ENCODE measurements around the gene KDM8.
"Not testable (repeated sequence)": the region's sequence is repeated elsewhere in the genome, so short reads cannot be mapped to it uniquely, and the experiment has no call there.

Gene KDM8

GRCh38 chr16:27245276-27246172, 42.2 kb downstream of the KDM8 start:
- TF ChIP-seq CTCF (IDR thresholded peaks at IDR 0.05; ENCODE audit: low read depth, low read length): no peak

GRCh38 chr16:27246439-27246838, 43.1 kb downstream of the KDM8 start:
- H3K4me3 ChIP-seq (ENCODE audit: low read depth, low read length): no peak overlapping the region
- TF ChIP-seq CTCF (IDR thresholded peaks at IDR 0.05; ENCODE audit: low read depth, low read length): no peak

More at GRCh38 chr16:27245276-27246172, 42.2 kb downstream of the KDM8 start:
- no peak overlapping the region for H3K4me3 ChIP-seq (ENCODE audit: low read depth, low read length)

DNA sequence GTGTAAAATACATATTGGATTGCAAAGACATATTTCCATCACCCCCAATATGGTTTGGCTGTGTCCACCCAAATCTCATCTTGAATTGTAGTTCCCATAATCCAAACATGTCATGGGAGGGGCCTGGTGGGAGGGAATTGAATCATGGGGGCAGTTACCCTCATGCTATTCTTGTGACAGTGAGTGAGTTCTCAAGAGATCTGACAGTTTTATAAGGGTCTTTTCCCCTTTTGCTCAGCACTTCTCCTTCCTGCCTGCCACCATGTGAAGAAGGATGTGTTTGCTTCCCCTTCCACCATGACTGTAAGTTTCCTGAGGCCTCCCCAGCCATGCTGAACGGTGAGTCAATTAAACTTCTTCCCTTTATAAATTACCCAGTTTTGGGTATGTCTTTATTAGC, 43.8 kb downstream of the KDM8 start:
- not testable (repeated sequence) for H3K4me3 ChIP-seq (ENCODE audit: low read depth, low read length)

DNA sequence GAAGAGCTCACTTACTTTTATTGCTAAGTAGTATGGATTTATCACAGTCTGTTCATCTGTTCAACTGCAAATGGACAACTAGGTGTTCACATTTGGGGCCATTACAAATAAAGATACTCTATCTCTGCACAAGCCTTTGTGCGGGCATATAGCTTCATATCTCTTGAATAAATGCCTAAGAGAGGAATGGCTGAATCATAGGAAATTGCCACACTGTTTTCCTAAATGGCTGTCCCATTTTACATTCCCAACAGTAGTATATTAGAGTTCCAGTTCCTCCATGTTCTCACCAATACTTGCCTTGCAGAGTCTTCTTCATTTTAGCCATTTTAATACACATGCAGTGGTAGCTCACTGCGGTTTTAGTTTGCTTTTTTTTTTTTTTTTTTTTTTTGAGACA, 44.7 kb downstream of the KDM8 start:
- TF ChIP-seq CTCF (IDR thresholded peaks at IDR 0.05; ENCODE audit: low read depth, low read length): no peak
- no peak overlapping the region for H3K4me3 ChIP-seq (ENCODE audit: low read depth, low read length)

- H3K4me3 ChIP-seq (ENCODE audit: low read depth, low read length): not testable (repeated sequence)
Measured at GRCh38 chr16:27248886-27249285, 45.6 kb downstream of the KDM8 start.

GRCh38 chr16:27251541-27252205, 48.3 kb downstream of the KDM8 start:
- H3K4me3 ChIP-seq (ENCODE audit: low read depth, low read length): no peak overlapping the region
- TF ChIP-seq CTCF (IDR thresholded peaks at IDR 0.05; ENCODE audit: low read depth, low read length): no peak

GRCh38 chr16:27252206-27252585, 48.9 kb downstream of the KDM8 start:
- H3K4me3 ChIP-seq (ENCODE audit: low read depth, low read length): no peak overlapping the region
- no peak for TF ChIP-seq CTCF (IDR thresholded peaks at IDR 0.05; ENCODE audit: low read depth, low read length)

DNA sequence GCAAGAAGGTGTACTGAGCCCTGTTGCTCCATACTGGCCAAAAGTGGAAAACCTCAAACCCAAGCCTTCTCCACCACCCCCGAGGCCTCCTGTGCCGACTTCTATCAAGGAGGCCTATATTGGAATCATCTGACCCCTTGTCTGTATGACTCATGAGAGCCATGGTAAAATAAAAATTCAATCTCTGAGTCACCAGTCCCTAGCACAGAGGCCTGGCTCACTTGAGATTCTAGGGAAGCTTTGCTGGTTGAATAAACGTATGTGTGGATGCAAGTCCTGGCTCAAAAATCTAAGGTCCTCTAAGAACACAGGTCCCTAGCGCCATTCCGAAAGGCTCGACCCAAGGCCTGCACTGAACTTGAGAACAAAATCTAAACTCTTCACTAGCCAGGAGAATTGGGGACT, 50.2 kb downstream of the KDM8 start:
- no peak overlapping the region for H3K4me3 ChIP-seq (ENCODE audit: low read depth, low read length)

More for the DNA sequence above, 50.2 kb downstream of the KDM8 start:
- TF ChIP-seq CTCF (IDR thresholded peaks at IDR 0.05; ENCODE audit: low read depth, low read length): no peak

Data from WI38 (cell line).